Suprapubic skin (tissue), 4 donors: ENCODE results near the gene DMRT1.

ENCODE experiments used
- CTCF ChIP-seq, 2 donors: fragments of 200-600 bp in 1 of 2; fragments of 450-650 bp in 1 of 2; sonication (generic) in 1 of 2; IDR thresholded peaks; one replicate each; pipeline ENCODE4 v1.5.1; 2016 to 2019; ENCODE audit warnings: antibody characterized with exemption in 2 of 2, mild to moderate bottlenecking in 1 of 2, moderate library complexity in 1 of 2
- EP300 ChIP-seq: sonication (generic); formaldehyde crosslinking; IDR thresholded peaks from one replicate; pipeline ENCODE4 v1.6.1; 2017; ENCODE audit warnings: antibody characterized with exemption
- POLR2A ChIP-seq, 2 donors: fragments of 450-650 bp; IDR thresholded peaks; one replicate each; pipeline ENCODE4 v1.6.1; 2017; ENCODE audit warnings: antibody characterized with exemption in 2 of 2, mild to moderate bottlenecking in 2 of 2, moderate library complexity in 2 of 2
- POLR2AphosphoS5 ChIP-seq, 3 donors: sonication (generic); formaldehyde crosslinking; IDR thresholded peaks; one replicate each; pipeline ENCODE4 v1.6.1; 2017; ENCODE audit warnings: antibody characterized with exemption in 3 of 3

DNA sequence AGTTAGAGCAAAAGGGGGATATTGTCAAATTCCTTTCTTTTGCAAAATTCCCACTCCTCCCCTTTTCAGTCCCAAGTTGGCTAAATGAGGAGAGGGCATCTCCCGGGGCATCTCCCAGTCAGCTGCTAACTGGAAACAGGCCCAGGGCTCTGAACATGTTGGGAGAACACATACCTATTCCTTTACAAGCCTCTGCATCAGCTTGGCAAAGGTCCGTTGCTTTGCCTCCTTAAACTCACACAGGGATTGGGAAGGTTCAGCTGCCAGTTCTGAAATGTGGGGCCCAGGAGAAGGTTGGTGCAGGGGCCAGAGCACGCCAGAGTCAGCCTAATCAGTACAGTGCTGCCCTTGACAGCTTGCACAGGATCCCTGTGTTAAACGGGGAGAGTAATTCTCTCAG lies 124.0 kb downstream of the DMRT1 start:
- no peak for TF ChIP-seq CTCF (IDR thresholded peaks at IDR 0.05)
- TF ChIP-seq EP300 = no peak
- TF ChIP-seq POLR2A (IDR thresholded peaks at IDR 0.05) = no peak
- no peak for TF ChIP-seq POLR2AphosphoS5 (IDR thresholded peaks at IDR 0.05)
